Uterus (tissue), 2 donors: ENCODE results near the gene POLA2.

Source experiments
- CTCF ChIP-seq, 4 experiments: fragments of 200-600 bp in 2 of 4; fragments of 450-650 bp in 2 of 4; sonication (generic) in 2 of 4; IDR thresholded peaks; one replicate each; pipeline ENCODE4 v1.5.1; 2016 to 2019; ENCODE audit warnings: antibody characterized with exemption in 4 of 4, mild to moderate bottlenecking in 2 of 4, moderate library complexity in 1 of 4
- POLR2A ChIP-seq, 2 donors: fragments of 450-650 bp; IDR thresholded peaks; one replicate each; pipeline ENCODE4 v1.6.1; 2016; ENCODE audit warnings: antibody characterized with exemption in 2 of 2, mild to moderate bottlenecking in 1 of 2, moderate library complexity in 1 of 2

- TF ChIP-seq CTCF (IDR thresholded peaks at IDR 0.05): no peak
- no peak for TF ChIP-seq POLR2A (IDR thresholded peaks at IDR 0.05)
These were observed 36.4 kb downstream of the POLA2 start for GRCh38 chr11:65298131-65298535.
